GM12878 (cell line): ENCODE measurements around the gene LMX1B. TPM values are rescaled to one million over a fixed set of nuclear protein-coding genes. Genes with fewer than 3 reads are reported as not detected.

Experiments
- ATAC-seq: fragments of 200-7000 bp; cut with Tn5 transposase; 3 replicates; pipeline ENCODE4 v1.9.1; 2020; ENCODE audit warnings: mild to moderate bottlenecking, moderate library complexity
- BruUV-seq: library from RNA; stranded (reverse); fragments of 400-500 nt; replicated peaks from 2 replicates; lab custom pipeline; 2021; lab: Mats Ljungman, UMichigan
- CTCF ChIA-PET: fragments of 300-600 bp; sonication (Branson Sonifier 250); formaldehyde crosslinking; extraction: SDS; loops from one replicate; lab custom pipeline; 2021; ENCODE audit warnings: inconsistent platforms; lab: Yijun Ruan, JAX
- POLR2A ChIA-PET: fragments of 350-600 bp; formaldehyde crosslinking; extraction: SDS; loops from one replicate; lab custom pipeline; 2021; ENCODE audit warnings: inconsistent platforms; lab: Charles Lee
- RAD21 ChIA-PET: fragments of 300-600 bp; sonication (Branson Sonifier 250); formaldehyde crosslinking; loops from one replicate; lab custom pipeline; 2023; ENCODE audit warnings: antibody characterized with exemption; ENCODE audit not compliant: unreplicated experiment; lab: Charles Lee
- SMC1A ChIA-PET: fragments of 300-600 bp; sonication (Branson Sonifier 250); formaldehyde crosslinking; loops from one replicate; lab custom pipeline; 2023; ENCODE audit not compliant: unreplicated experiment, uncharacterized antibody; lab: Charles Lee
- DNase-seq: peaks from one replicate; pipeline ENCODE4 v3.0.0-alpha.2; 2011; ENCODE audit warnings: low read depth, low spot score
- FAIRE-seq: peaks from 3 replicates; lab custom pipeline; 2011; peaks lifted over from hg19 to GRCh38; lab: Jason Lieb, UNC
- H2AFZ ChIP-seq: 2 replicates; pipeline ENCODE4 v1.6.0; 2011; ENCODE audit warnings: low read depth, low read length, control low read depth; ENCODE audit not compliant: control insufficient read depth
- H3K27ac ChIP-seq: 2 replicates; pipeline ENCODE4 v1.5.1; 2011; ENCODE audit warnings: control low read depth; ENCODE audit not compliant: control insufficient read depth, insufficient read depth
- H3K27me3 ChIP-seq, 2 experiments: replicated peaks in 1 of 2; 2 replicates each; pipeline versions ENCODE4 v1.6.0 to v1.6.1; 2011; ENCODE audit warnings: low read length in 1 of 2; ENCODE audit not compliant: control insufficient read depth in 2 of 2, insufficient read depth in 2 of 2
- H3K36me3 ChIP-seq, 2 experiments: 2 replicates each; pipeline ENCODE4 v1.5.1; 2011; ENCODE audit warnings: low read length in 1 of 2; ENCODE audit not compliant: control insufficient read depth in 2 of 2, insufficient read depth in 2 of 2
- H3K4me1 ChIP-seq: 2 replicates; pipeline ENCODE4 v1.6.1; 2011; ENCODE audit warnings: mild to moderate bottlenecking, low read length, moderate library complexity, mixed read lengths; ENCODE audit not compliant: control insufficient read depth, insufficient read depth
- H3K4me2 ChIP-seq: 2 replicates; pipeline ENCODE4 v1.6.0; 2011; ENCODE audit warnings: control low read depth; ENCODE audit not compliant: control insufficient read depth, insufficient read depth
- H3K4me3 ChIP-seq: fragments of 200-600 bp; sonication (generic); 2 replicates; pipeline ENCODE4 v1.5.1; 2016
- H3K79me2 ChIP-seq: 2 replicates; pipeline ENCODE4 v1.6.0; 2011; ENCODE audit warnings: low read length; ENCODE audit not compliant: control insufficient read depth, insufficient read depth
- H3K9ac ChIP-seq: 2 replicates; pipeline ENCODE4 v1.8.0; 2011; ENCODE audit warnings: low read length, control low read depth, mixed read lengths; ENCODE audit not compliant: control insufficient read depth, insufficient read depth
- H3K9me3 ChIP-seq: replicated peaks from 3 replicates; pipeline ENCODE4 v1.5.1; 2011; ENCODE audit warnings: mild to moderate bottlenecking, low read length; ENCODE audit not compliant: control insufficient read depth, insufficient read depth
- H4K20me1 ChIP-seq: 2 replicates; pipeline ENCODE4 v1.6.0; 2011; ENCODE audit not compliant: control insufficient read depth, insufficient read depth
- KLF5 ChIP-seq: fragments of 450-650 bp; IDR thresholded peaks from 2 replicates; pipeline ENCODE4 v1.6.1; 2014; ENCODE audit warnings: mild to moderate bottlenecking; ENCODE audit not compliant: partially characterized antibody
- LARP7 ChIP-seq: fragments of 450-650 bp; IDR thresholded peaks from 2 replicates; pipeline ENCODE4 v1.6.1; 2017; ENCODE audit warnings: mild to moderate bottlenecking
- MYC ChIP-seq: IDR thresholded peaks from 2 replicates; pipeline ENCODE4 v1.6.1; 2011; ENCODE audit warnings: mild to moderate bottlenecking, low read length, moderate library complexity, inconsistent platforms; ENCODE audit not compliant: insufficient read depth, insufficient replicate concordance, insufficient read length, severe bottlenecking
- YY1 ChIP-seq: IDR thresholded peaks from 2 replicates; pipeline ENCODE4 v1.6.1; 2011; ENCODE audit warnings: low read depth, mild to moderate bottlenecking, low read length
- WGBS: methylation state at CpG from one replicate; pipeline ENCODE4 v1.1.6; 2016; ENCODE audit warnings: low lambda C conversion rate; ENCODE audit not compliant: insufficient replicate concordance, insufficient coverage; ENCODE audit errors: missing lambda C conversion rate; 5-methylcytosine and 5-hydroxymethylcytosine counted together
- in situ Hi-C: fragments of 300-500 bp; cut with MboI; formaldehyde crosslinking; loops from 9 replicates; pipeline ENCODE4 v1.14.3; 2018; ENCODE audit warnings: mixed read lengths
- intact Hi-C: fragments of 100-400 bp; cut with micrococcal nuclease; formaldehyde crosslinking; loops from one replicate; pipeline ENCODE4 v1.14.2; 2022; ENCODE audit not compliant: unreplicated experiment
- polyA plus RNA-seq, 11 experiments: library from polyadenylated mRNA; depleted of rRNA in 4 of 11; unstranded in 6 of 11; stranded (reverse) in 5 of 11; fragments of >200 nt; fragmentation: Nextera tagmentation in 4 of 11; fragmentation: Illumina TruSeq in 1 of 11; extraction: Ambion mirVana in 4 of 11; extraction: Trizol in 1 of 11; gene quantifications; 1 replicate in 1 of 11; 2 replicates in 10 of 11; pipeline versions ENCODE4 v1.2.1 to v1.2.3, GENCODE V29; 2011 to 2016; ENCODE audit warnings: inconsistent platforms in 2 of 11, missing spikeins in 2 of 11, low read depth in 1 of 11
- total RNA-seq, 4 experiments: library from RNA; depleted of rRNA in 3 of 4; stranded (reverse); fragments of >200 nt in 3 of 4; fragmentation: Illumina TruSeq in 1 of 4; extraction: Trizol in 1 of 4; gene quantifications; 2 replicates each; pipeline versions ENCODE4 v1.2.1 to v1.2.3, GENCODE V29; 2013 to 2021
- TF ChIP-seq, protein P1 (sequence below): fragments of 450-650 bp; IDR thresholded peaks from 2 replicates; pipeline ENCODE4 v1.6.1; 2017; ENCODE audit warnings: mild to moderate bottlenecking

The LMX1B gene
- total and polyA plus RNA-seq, 10 of the 15 experiments (the other 5 are each of a cell fraction or from before 2014, with no cell fraction given): not detected

- Histone ChIP-seq H3K79me2 (no peaks in the 10 kb centered on the region), H3K9me3 (no peaks in the 10 kb centered on the region), H3K36me3 (no peaks in the 10 kb centered on the region), H3K4me3 (no peak overlapping the region), H2AFZ (no peak overlapping the region), H3K4me2 (no peak overlapping the region), H3K27me3 (peaks cover 0 to 5% of the 10 kb centered on the region in 2 experiments; a peak in 3 of 4 replicates), H4K20me1 (no peaks in the 10 kb centered on the region), H3K9ac (no peak overlapping the region), H3K27ac (no peak overlapping the region), H3K4me1 (no peaks in the 10 kb centered on the region)
- no TSS peak for BruUV-seq
- intact Hi-C loops (no loop called here), in situ Hi-C loops (no loop called here)
- WGBS: 29% methylated on average over 21 of the region's 22 CpGs
- TF ChIP-seq MYC (no peak), LARP7 (no peak), YY1 (no peak), KLF5 (no peak)
- TF ChIP-seq, protein P1, sequence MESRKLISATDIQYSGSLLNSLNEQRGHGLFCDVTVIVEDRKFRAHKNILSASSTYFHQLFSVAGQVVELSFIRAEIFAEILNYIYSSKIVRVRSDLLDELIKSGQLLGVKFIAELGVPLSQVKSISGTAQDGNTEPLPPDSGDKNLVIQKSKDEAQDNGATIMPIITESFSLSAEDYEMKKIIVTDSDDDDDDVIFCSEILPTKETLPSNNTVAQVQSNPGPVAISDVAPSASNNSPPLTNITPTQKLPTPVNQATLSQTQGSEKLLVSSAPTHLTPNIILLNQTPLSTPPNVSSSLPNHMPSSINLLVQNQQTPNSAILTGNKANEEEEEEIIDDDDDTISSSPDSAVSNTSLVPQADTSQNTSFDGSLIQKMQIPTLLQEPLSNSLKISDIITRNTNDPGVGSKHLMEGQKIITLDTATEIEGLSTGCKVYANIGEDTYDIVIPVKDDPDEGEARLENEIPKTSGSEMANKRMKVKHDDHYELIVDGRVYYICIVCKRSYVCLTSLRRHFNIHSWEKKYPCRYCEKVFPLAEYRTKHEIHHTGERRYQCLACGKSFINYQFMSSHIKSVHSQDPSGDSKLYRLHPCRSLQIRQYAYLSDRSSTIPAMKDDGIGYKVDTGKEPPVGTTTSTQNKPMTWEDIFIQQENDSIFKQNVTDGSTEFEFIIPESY: no peak
- DNase-seq (no peak), FAIRE-seq (no peak), ATAC-seq (no peak)
- ChIA-PET RAD21 (no interaction called here), CTCF (no interaction called here), POLR2A (no interaction called here), SMC1A (no interaction called here)
Observed at GRCh38 chr9:126695701-126696400, 82.1 kb downstream of the LMX1B start.
